ENCODE data around the gene KPNA2. TPM values are rescaled to one million over a fixed set of nuclear protein-coding genes. Genes with fewer than 3 reads are reported as not detected.

The KPNA2 gene
- total and polyA plus RNA-seq, 2 of the 13 experiments (the other 11 are each of a cell fraction or from before 2014, with no cell fraction given): 111 to 305 TPM

GRCh38 chr17:67993153-67993997, 42.2 kb upstream of the KPNA2 start (continued):
- no peak for TF ChIP-seq ZHX1 (CRISPR knock-in tag; IDR thresholded peaks at IDR 0.05; ENCODE audit: low read depth)
- TF ChIP-seq GRHL1 (CRISPR knock-in tag; conservative IDR thresholded peaks at IDR 0.05): no peak
- TF ChIP-seq ZNF296 (CRISPR knock-in tag; conservative IDR thresholded peaks at IDR 0.05): no peak
- TF ChIP-seq BCL3 (CRISPR knock-in tag; IDR thresholded peaks at IDR 0.05): peak; percentile 36
- peak; percentile 39 for TF ChIP-seq DBP (CRISPR knock-in tag; IDR thresholded peaks at IDR 0.05; ENCODE audit: not compliant biosample characterization)
- TF ChIP-seq MYNN (CRISPR knock-in tag; IDR thresholded peaks at IDR 0.05; ENCODE audit: low read depth): no peak
- peak; percentile 76 for TF ChIP-seq POLR2G (IDR thresholded peaks at IDR 0.05; ENCODE audit: low read depth, low read length)
- peak; percentile 86; the same call in 1 of the 2 replicates for TF ChIP-seq GLI4 (CRISPR knock-in tag; IDR thresholded peaks at IDR 0.05; ENCODE audit: borderline replicate concordance)
- TF ChIP-seq SMC3 (IDR thresholded peaks at IDR 0.05; ENCODE audit: low read length): no peak
- TF ChIP-seq ZNF224 (CRISPR knock-in tag; IDR thresholded peaks at IDR 0.05): no peak; the same call in 1 of the 2 replicates
- TF ChIP-seq RFX1 (IDR thresholded peaks at IDR 0.05): no peak
- no peak for TF ChIP-seq CSRNP1 (CRISPR knock-in tag; IDR thresholded peaks at IDR 0.05)
- no peak for TF ChIP-seq ZNF652 (CRISPR knock-in tag; IDR thresholded peaks at IDR 0.05; ENCODE audit: borderline replicate concordance, low read depth)
- TF ChIP-seq TRAFD1 (CRISPR knock-in tag; IDR thresholded peaks at IDR 0.05; ENCODE audit: borderline replicate concordance): no peak

Measured in HepG2 (cell line).